NCI-H1417 (cell line): ENCODE data around the gene ERF.
A peak's percentile ranks its signal among the peaks of the same experiment; 100 is the strongest.

Source experiments
- DNase-seq, 3 experiments: peaks; one replicate each; lab custom pipeline; 2025; lab: John Stamatoyannopoulos, UW

ERF gene

GRCh38 chr19:42242069-42242511 lies 12.8 kb downstream of the ERF start:
- peak in 2 of 3 experiments; percentile 30 to 41 for DNase-seq

GRCh38 chr19:42241279-42241678 lies 13.6 kb downstream of the ERF start:
- no peak for DNase-seq

GRCh38 chr19:42239544-42240220 lies 15.2 kb downstream of the ERF start:
- no peak for DNase-seq

GRCh38 chr19:42235181-42235580 lies 19.7 kb downstream of the ERF start:
- no peak for DNase-seq

GRCh38 chr19:42234364-42234763 lies 20.6 kb downstream of the ERF start:
- no peak for DNase-seq

- no peak for DNase-seq
Measured at GRCh38 chr19:42233678-42234292, 21.1 kb downstream of the ERF start.

GRCh38 chr19:42233106-42233505 lies 21.8 kb downstream of the ERF start:
- DNase-seq: peak in 1 of 3 experiments; percentile 12

GRCh38 chr19:42232435-42232834 lies 22.5 kb downstream of the ERF start:
- DNase-seq: no peak

- DNase-seq: no peak
Measured at GRCh38 chr19:42230571-42230970, 24.4 kb downstream of the ERF start.

GRCh38 chr19:42229855-42230351 lies 25.0 kb downstream of the ERF start:
- no peak for DNase-seq

GRCh38 chr19:42229301-42229854 lies 25.6 kb downstream of the ERF start:
- no peak for DNase-seq

GRCh38 chr19:42228641-42229040 lies 26.3 kb downstream of the ERF start:
- DNase-seq: no peak

- DNase-seq: no peak
Measured at GRCh38 chr19:42226886-42227285, 28.0 kb downstream of the ERF start.

- DNase-seq: no peak
Measured at GRCh38 chr19:42225718-42226292, 29.1 kb downstream of the ERF start.

- no peak for DNase-seq
Measured at GRCh38 chr19:42224940-42225717, 29.8 kb downstream of the ERF start.

GRCh38 chr19:42220751-42221097 lies 34.2 kb downstream of the ERF start:
- DNase-seq: no peak

- peak; percentile 96 to 99 (median 98) for DNase-seq
Measured at GRCh38 chr19:42219812-42220750, 34.8 kb downstream of the ERF start, which contains the start of gene ZNF526. Gene ZNF526, plus strand, starts transcription at chr19:42220312. Its CDS starts 4,092 bp downstream, at chr19:42224404.

- peak; percentile 95 to 99 (median 97) for DNase-seq
Measured at GRCh38 chr19:42217520-42218437, 37.1 kb downstream of the ERF start, which contains the start of gene DEDD2. Gene DEDD2, minus strand, starts transcription at chr19:42217677. Its CDS starts 670 bp downstream, at chr19:42217007.

GRCh38 chr19:42216653-42217519 lies 38.0 kb downstream of the ERF start:
- peak; percentile 50 to 76 (median 74) for DNase-seq
